DMS 273 (cell line): ENCODE measurements around the gene SPTA1.
"Not testable (repeated sequence)": the region's sequence is repeated elsewhere in the genome, so short reads cannot be mapped to it uniquely, and the experiment has no call there.

Experiments
- DNase-seq: peaks from one replicate; lab custom pipeline; 2025; ENCODE audit not compliant: unreplicated experiment; lab: John Stamatoyannopoulos, UW

The SPTA1 gene

GRCh38 chr1:158686111-158687009, at the start of gene SPTA1:
SPTA1 (minus strand) TSS chr1:158686715; CDS start chr1:158686517, 198 bp downstream.
- no peak for DNase-seq

- no peak for DNase-seq
Measured at GRCh38 chr1:158735848-158736247, 49.3 kb upstream of the SPTA1 start.

GRCh38 chr1:158732524-158732923, 46.0 kb upstream of the SPTA1 start:
- no peak for DNase-seq

GRCh38 chr1:158731707-158732106, 45.2 kb upstream of the SPTA1 start:
- DNase-seq = no peak

- DNase-seq = no peak
Measured at GRCh38 chr1:158730453-158730852, 43.9 kb upstream of the SPTA1 start.

GRCh38 chr1:158728510-158729225, 42.2 kb upstream of the SPTA1 start:
- no peak for DNase-seq

GRCh38 chr1:158724442-158724841, 37.9 kb upstream of the SPTA1 start:
- DNase-seq = no peak

- no peak for DNase-seq
Measured at GRCh38 chr1:158720620-158721019, 34.1 kb upstream of the SPTA1 start, which contains the start of gene OR6K3. OR6K3 (minus strand) TSS chr1:158720720; CDS start chr1:158718115, 2,605 bp downstream.

GRCh38 chr1:158719664-158720063, 33.1 kb upstream of the SPTA1 start:
- DNase-seq = no peak

- DNase-seq = no peak
Measured at GRCh38 chr1:158717344-158717743, 30.8 kb upstream of the SPTA1 start.

- no peak for DNase-seq
Measured at GRCh38 chr1:158716335-158716734, 29.8 kb upstream of the SPTA1 start.

- no peak for DNase-seq
Measured at GRCh38 chr1:158714754-158715153, 28.2 kb upstream of the SPTA1 start.

GRCh38 chr1:158711098-158711497, 24.6 kb upstream of the SPTA1 start:
- no peak for DNase-seq

- DNase-seq = no peak
Measured at GRCh38 chr1:158706096-158706495, 19.6 kb upstream of the SPTA1 start.

GRCh38 chr1:158700552-158700951, 14.0 kb upstream of the SPTA1 start, which contains the start of gene OR6K2:
OR6K2 (minus strand) TSS chr1:158700652; CDS start chr1:158700652, 0 bp downstream.
- no peak for DNase-seq

- DNase-seq = no peak
Measured at GRCh38 chr1:158694596-158694995, 8.1 kb upstream of the SPTA1 start.

GRCh38 chr1:158692356-158692755, 5.8 kb upstream of the SPTA1 start:
- no peak for DNase-seq

- no peak for DNase-seq
Measured at GRCh38 chr1:158691907-158692306, 5.4 kb upstream of the SPTA1 start.

GRCh38 chr1:158691149-158691548, 4.6 kb upstream of the SPTA1 start:
- DNase-seq = not testable (repeated sequence)

- DNase-seq = no peak
Measured at GRCh38 chr1:158689875-158690274, 3.4 kb upstream of the SPTA1 start.

GRCh38 chr1:158689110-158689509, 2.6 kb upstream of the SPTA1 start:
- no peak for DNase-seq

- not testable (repeated sequence) for DNase-seq
Measured at GRCh38 chr1:158688343-158688742, 1.8 kb upstream of the SPTA1 start.
